T-helper 2 cell treated with Interferon-gamma antibody and Interleukin-4, amounts not matched to agents 5 μg/mL and 100 μg/mL, for 36 hours (primary cell): ENCODE measurements around the gene HAUS3.

Source experiments
- DNase-seq: peaks from one replicate; pipeline ENCODE4 v3.0.0; 2021; ENCODE audit warnings: low spot score
- H3K27ac Mint-ChIP-seq: one replicate; pipeline ENCODE4 v1.8.0; 2021; ENCODE audit warnings: mild to moderate bottlenecking, mixed read lengths
- H3K27me3 Mint-ChIP-seq: one replicate; pipeline ENCODE4 v1.8.0; 2021; ENCODE audit warnings: low read depth, mixed read lengths
- H3K36me3 Mint-ChIP-seq: one replicate; pipeline ENCODE4 v1.8.0; 2021; ENCODE audit warnings: low read depth, mixed read lengths
- H3K4me1 Mint-ChIP-seq: one replicate; pipeline ENCODE4 v1.8.0; 2021; ENCODE audit warnings: low read depth, mixed read lengths
- H3K4me3 Mint-ChIP-seq: one replicate; pipeline ENCODE4 v1.8.0; 2022; ENCODE audit warnings: mild to moderate bottlenecking, moderate library complexity, mixed read lengths
- H3K9me3 Mint-ChIP-seq: one replicate; pipeline ENCODE4 v1.8.0; 2021; ENCODE audit warnings: mixed read lengths

The HAUS3 gene, protein sequence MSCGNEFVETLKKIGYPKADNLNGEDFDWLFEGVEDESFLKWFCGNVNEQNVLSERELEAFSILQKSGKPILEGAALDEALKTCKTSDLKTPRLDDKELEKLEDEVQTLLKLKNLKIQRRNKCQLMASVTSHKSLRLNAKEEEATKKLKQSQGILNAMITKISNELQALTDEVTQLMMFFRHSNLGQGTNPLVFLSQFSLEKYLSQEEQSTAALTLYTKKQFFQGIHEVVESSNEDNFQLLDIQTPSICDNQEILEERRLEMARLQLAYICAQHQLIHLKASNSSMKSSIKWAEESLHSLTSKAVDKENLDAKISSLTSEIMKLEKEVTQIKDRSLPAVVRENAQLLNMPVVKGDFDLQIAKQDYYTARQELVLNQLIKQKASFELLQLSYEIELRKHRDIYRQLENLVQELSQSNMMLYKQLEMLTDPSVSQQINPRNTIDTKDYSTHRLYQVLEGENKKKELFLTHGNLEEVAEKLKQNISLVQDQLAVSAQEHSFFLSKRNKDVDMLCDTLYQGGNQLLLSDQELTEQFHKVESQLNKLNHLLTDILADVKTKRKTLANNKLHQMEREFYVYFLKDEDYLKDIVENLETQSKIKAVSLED

DNA sequence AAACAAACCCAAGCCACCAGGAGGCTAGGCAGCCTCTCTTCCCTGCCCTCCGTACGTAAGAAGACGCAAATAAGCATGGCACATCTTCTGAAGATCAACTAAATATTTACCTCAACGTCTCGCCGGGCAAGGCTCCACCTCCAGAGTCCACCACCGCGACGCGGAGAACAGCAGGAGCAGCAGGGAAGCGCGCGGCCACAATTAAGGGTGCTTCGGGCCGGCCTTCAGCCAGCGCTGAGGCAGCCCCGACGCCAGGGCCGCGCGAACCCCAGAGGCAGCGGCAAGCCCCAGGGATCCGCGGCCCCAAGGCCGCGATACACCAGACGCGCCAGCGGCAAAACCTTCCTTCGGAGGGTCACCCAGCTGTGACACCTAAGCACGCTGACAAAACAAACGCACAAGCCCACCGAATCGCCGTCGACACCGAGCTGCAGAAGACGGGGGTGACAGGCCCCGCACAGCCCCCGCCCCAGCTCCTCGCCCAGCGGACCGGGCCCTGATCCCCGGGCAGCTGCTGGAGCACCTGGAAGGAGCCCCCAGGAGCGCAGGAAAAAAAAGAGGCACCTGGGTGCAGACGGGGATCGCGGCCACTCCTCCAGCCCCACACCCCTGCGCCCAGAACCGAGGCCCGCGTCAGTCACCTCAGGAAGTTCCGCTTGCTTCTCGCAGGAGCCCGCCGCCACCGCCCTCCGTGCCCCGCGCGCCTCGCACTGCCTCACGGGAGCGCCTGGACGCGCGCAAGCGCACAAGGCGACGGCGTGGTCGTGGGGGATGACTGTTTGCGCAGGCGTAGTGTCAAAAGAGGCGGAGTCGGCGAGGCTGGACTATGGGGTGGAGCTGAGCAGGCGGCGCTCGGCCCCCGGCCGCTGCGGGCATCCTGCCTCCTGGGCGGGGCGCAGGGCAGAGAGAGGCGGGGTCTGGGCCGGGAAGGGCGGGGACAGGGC is at the start of gene HAUS3, which contains the start of gene POLN:
HAUS3 (minus strand) TSS at position 712 of the 944 bp plus-strand sequence. CDS start 1,175 bp downstream, outside the sequence.
POLN (minus strand) TSS at position 712 of the 944 bp plus-strand sequence. CDS start 12,890 bp downstream, outside the sequence.
- Mint-ChIP-seq H3K4me1 (peaks cover 49% of the 10 kb centered on the region), H3K4me3 (peak within 1 kb of the TSS; percentile 84), H3K27me3 (no peaks in the 10 kb centered on the region), H3K9me3 (no peaks in the 10 kb centered on the region), H3K36me3 (peaks cover 29% of the 10 kb centered on the region), H3K27ac (peak within 1 kb of the TSS; percentile 89)
- DNase-seq: peak; percentile 99

DNA sequence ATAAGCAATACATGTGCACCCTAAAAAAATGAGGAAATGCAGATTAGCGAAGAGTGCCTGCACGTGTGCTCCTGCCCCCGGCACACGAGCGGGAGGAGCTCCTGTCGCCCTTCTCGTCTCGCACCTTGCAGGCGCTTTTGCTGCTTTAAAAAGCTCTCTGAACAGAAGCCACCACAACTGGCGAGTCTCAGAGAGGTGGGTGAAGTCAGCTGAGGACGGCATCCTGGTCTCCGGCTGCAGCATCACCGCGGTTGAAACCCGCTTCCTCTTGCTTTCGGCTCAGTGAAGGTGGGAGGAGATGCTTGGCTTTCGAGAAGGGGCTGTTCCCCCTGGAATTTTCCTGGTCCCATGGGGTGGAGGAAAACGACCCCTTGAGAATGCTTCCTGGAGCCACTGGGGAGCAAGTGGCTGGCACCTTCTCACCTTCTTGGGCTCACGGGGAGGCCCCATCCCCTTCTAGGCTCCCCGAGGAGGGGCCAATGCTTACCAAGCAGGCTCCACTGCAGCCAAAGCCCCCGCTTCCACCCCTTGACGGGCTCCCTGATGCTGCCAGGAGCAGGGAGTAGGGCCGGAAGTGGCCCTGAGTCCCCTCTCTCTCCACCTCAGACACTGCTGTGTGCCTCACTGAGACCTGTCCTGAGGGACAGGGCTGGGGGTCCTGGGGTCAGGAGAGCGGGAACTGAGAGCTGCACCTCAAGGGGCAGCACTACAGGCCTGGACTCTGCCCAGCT is 49.2 kb upstream of the HAUS3 start:
- Mint-ChIP-seq H3K4me3 (peak overlapping the region; percentile 78), H3K4me1 (peaks cover 14% of the 10 kb centered on the region), H3K36me3 (peaks cover 4% of the 10 kb centered on the region), H3K27ac (peak overlapping the region; percentile 64), H3K27me3 (peaks cover 11% of the 10 kb centered on the region), H3K9me3 (no peaks in the 10 kb centered on the region)
- peak; percentile 41 for DNase-seq

DNA sequence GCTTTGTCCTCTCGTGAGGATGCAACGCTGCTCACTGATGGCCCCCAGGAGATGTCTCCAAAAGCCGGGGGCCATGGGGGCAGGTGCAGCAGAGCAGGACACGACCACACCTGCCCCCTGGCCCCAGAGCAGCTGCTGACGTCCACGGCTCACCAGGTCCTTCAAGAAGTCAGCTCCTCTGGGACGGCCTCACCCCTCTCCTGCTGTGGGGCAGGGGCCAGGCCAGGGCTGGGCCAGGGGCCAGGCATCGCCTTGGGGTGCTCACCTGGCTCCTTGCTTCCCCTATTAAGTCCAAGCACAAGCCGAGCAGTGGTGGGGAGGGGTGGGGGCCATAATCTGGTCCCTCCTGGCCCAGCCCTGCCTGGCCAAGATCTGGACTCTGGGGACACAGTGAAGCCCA is 48.6 kb upstream of the HAUS3 start:
- Mint-ChIP-seq H3K9me3 (no peaks in the 10 kb centered on the region), H3K27ac (peak overlapping the region; percentile 64)

DNA sequence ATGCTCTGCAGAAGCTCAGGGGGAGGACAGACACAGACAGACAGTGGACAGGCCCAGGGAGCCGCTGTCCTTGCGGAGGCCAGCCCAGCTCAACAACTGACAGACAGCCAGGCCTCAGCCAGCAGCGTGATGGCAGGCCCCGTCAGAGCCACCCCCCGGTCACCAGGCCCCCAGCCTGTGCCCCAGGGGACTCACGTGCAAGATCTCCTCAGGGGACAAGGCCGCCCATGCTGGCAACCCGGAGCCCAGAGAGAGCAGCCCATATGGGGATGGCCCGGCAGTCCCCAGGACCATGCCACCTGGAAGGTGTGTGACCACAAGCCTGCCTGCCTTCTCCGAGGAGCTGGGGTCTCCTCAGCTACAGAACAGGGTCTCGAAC is 48.0 kb upstream of the HAUS3 start:
- peaks cover 4% of the 10 kb centered on the region for H3K36me3 Mint-ChIP-seq
- H3K4me1 Mint-ChIP-seq: peaks cover 13% of the 10 kb centered on the region
- no peak overlapping the region for H3K27ac Mint-ChIP-seq
- H3K27me3 Mint-ChIP-seq: peaks cover 6% of the 10 kb centered on the region
- no peaks in the 10 kb centered on the region for H3K9me3 Mint-ChIP-seq
- no peak for DNase-seq
- peak overlapping the region; percentile 42 for H3K4me3 Mint-ChIP-seq

More for the DNA sequence above, 48.6 kb upstream of the HAUS3 start:
- no peak for DNase-seq
- H3K27me3 Mint-ChIP-seq: peaks cover 8% of the 10 kb centered on the region
- peaks cover 4% of the 10 kb centered on the region for H3K36me3 Mint-ChIP-seq
- H3K4me3 Mint-ChIP-seq: peak overlapping the region; percentile 78
- peaks cover 12% of the 10 kb centered on the region for H3K4me1 Mint-ChIP-seq

DNA sequence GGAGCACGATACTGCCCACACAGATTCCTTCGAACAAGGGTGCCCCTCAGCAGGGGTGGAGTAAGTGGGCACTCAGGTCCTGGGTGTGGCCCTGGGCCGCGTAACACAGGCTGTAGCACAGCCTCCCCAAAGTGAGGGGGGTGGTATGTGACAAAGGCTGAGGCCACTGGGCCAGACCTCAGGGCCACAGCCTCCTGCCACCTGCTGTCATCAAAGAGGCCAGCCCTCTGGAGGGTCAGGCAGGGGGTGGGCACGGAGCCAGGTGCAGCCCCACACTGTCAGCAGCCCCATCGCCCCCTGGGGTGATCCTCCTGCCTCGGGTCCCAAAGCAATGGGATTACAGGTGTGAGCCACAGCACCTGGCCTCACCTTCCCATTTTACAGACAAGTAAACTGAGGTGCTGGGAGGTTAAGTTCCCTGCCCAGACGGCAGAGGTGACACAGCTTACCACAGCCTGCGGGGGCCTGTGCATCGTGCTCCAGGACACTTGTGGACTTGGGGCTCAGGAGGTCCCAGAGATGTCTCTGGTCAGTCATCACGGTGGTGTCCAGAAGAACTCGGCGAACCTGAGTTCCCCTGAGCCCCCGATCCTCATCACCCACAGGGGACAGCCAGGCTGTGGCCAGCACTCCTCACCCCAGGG is 47.5 kb upstream of the HAUS3 start:
- peaks cover 13% of the 10 kb centered on the region for H3K4me1 Mint-ChIP-seq
- H3K27me3 Mint-ChIP-seq: peaks cover 6% of the 10 kb centered on the region
- H3K27ac Mint-ChIP-seq: no peak overlapping the region
- DNase-seq: no peak
- H3K36me3 Mint-ChIP-seq: peaks cover 4% of the 10 kb centered on the region
- no peaks in the 10 kb centered on the region for H3K9me3 Mint-ChIP-seq
- H3K4me3 Mint-ChIP-seq: peak overlapping the region; percentile 42

DNA sequence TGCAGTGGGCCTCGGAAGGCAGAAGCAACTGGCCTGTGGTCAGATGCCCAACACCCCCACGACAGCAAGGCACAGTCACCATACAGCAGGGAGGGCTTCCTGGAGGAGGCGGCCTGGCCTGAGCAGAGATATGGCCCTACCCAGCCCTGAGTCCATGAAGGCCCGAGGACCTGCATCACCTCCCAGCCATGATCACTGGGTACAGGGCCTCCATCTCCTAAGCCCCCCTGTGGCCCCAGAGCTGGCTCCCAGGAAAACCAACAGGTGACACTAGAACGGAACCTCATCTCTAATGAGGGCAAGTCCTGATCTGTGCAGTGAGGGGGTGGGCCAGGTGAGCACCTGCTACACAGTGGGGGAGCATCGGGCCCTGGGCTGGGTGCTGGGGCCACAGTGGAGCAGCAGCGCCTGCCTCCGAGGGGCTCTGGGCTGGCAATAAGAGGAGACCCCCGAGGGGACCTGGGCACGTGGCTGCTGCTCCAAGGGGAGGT is 46.2 kb upstream of the HAUS3 start:
- H3K27ac Mint-ChIP-seq: no peak overlapping the region
- no peak for DNase-seq
- peaks cover 16% of the 10 kb centered on the region for H3K4me1 Mint-ChIP-seq
- H3K4me3 Mint-ChIP-seq: no peak overlapping the region
- peaks cover 6% of the 10 kb centered on the region for H3K27me3 Mint-ChIP-seq
- H3K9me3 Mint-ChIP-seq: no peaks in the 10 kb centered on the region
- H3K36me3 Mint-ChIP-seq: peaks cover 4% of the 10 kb centered on the region

DNA sequence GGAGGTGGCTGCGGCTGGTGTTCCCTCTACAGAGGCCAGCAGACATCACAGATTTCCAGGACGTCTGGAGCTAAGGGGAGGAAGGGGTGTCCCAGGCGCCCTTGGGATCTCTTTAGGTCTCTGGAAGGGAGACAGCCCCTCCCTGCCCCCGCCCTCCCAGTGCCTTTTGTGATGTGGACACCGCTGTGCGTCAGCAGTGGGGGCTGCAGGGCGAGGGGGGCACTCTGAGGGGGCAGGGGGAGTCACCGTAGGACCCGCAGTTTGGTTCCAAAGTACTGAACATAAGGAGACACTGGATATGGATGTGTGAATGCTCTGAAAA is 45.6 kb upstream of the HAUS3 start:
- H3K27me3 Mint-ChIP-seq: peaks cover 3% of the 10 kb centered on the region
- no peak overlapping the region for H3K4me3 Mint-ChIP-seq
- H3K27ac Mint-ChIP-seq: no peak overlapping the region
- no peaks in the 10 kb centered on the region for H3K9me3 Mint-ChIP-seq
- peaks cover 19% of the 10 kb centered on the region for H3K4me1 Mint-ChIP-seq
- no peak for DNase-seq
- H3K36me3 Mint-ChIP-seq: peaks cover 4% of the 10 kb centered on the region

DNA sequence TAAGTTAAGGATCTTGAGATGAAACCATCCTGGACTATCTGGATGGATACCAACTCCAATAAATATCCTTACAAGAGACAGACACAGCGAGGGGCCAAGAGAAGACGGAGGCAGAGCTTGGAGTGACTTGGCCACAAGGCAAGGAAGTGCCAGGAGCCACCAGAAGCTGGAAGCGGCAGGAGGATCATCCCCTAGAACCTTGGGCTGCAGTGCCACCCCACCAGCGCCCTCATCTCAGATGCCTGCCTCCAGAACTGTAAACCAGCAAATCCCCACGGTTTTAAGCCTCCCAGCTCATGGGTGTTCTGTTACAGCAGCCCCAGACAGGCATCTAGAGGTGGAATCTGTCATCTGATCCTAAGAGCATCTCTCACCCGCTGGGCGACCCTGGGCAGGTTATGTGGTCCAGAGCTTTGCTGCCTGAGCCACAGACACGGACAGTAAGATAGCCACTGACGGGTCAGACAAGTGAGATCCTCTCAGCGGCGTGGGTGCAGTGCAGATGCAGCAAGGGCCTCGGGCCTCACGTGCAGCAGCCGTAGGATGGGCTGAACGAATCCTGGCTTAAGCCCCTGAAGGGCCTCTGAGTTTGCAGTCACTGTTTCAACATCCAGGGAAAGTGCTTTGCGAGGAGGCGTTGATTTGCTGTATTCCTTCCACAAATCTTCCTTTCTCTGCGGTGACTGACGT is 45.1 kb upstream of the HAUS3 start:
- DNase-seq: no peak
- peaks cover 4% of the 10 kb centered on the region for H3K36me3 Mint-ChIP-seq
- peaks cover 2% of the 10 kb centered on the region for H3K27me3 Mint-ChIP-seq
- peaks cover 25% of the 10 kb centered on the region for H3K4me1 Mint-ChIP-seq
- H3K27ac Mint-ChIP-seq: no peak overlapping the region
- H3K4me3 Mint-ChIP-seq: no peak overlapping the region
- H3K9me3 Mint-ChIP-seq: no peaks in the 10 kb centered on the region

DNA sequence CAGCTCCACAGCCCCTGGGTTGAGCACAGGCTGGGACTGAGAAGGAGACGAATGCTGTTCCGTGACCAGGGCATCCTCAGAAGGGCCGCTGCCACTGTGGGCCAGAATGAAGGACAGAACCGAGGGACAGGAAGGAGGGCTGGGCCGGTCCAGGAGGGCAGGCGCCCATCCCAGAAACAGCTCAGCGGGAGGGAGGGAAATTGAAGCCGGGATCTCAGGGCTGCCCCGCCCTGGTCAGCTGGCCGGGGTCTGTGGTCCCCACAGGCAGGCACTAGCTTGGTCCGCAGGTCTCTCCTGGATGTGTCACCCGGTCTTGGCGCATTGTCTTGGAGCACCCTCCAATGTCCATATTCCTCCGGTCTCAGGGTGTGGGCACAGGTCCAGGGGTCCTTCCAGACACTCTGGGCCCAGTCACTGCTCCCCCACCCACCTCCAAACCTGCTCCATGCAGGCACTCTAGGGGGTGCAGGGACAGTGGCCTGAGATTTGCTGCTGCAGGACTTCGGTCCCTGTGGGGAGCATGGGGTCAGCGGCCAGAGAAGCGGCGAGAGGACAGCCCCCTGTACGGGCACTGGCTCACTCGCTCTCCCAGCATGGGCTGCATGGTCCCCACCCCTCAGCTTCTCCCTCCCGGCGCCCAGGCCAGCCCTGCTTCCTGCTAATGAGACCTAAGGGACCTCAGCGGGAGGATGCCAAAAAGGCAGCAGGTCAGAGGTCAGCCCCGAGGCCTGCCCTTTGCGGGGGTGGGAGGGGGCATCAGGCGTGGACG is 43.9 kb upstream of the HAUS3 start:
- Mint-ChIP-seq H3K4me3 (no peak overlapping the region), H3K9me3 (no peaks in the 10 kb centered on the region), H3K27me3 (no peaks in the 10 kb centered on the region), H3K27ac (no peak overlapping the region), H3K36me3 (peaks cover 2% of the 10 kb centered on the region), H3K4me1 (peaks cover 30% of the 10 kb centered on the region)
- DNase-seq: no peak

DNA sequence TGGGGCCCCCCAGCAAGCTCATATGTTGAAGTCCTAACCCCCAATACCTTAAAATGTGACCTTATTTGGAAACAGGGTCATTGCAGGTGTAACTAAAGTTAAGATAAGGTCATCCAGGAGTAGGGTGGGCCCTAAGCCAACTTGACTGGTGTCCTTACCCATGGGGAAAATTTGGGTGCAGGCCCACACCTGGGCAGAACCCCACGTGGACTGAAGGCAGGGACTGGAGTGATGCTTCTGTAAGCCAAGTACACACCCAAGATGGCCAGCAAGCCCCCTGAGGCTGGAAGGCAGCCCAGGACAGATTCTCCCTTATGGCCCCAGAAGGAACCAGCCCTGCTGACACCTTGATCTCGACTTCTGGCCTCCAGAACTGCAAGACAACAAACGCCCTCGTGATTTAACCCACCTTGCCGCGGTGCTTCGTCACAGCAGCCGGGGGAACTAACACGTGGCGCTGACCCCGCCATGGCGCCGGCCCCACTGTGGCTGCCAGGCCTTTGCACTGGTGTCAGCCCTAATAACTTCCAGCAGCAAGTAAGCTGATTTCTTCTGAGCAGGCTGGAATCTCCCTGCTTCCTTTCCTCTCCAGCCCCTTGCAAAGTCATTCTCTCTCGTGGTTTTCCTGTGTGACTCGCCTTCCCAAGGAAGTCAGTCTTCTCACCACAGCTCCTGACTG is 43.2 kb upstream of the HAUS3 start:
- H3K27ac Mint-ChIP-seq: no peak overlapping the region
- H3K4me3 Mint-ChIP-seq: no peak overlapping the region
- H3K9me3 Mint-ChIP-seq: no peaks in the 10 kb centered on the region
- no peak for DNase-seq
- peaks cover 2% of the 10 kb centered on the region for H3K36me3 Mint-ChIP-seq
- H3K27me3 Mint-ChIP-seq: no peaks in the 10 kb centered on the region
- H3K4me1 Mint-ChIP-seq: peaks cover 27% of the 10 kb centered on the region

DNA sequence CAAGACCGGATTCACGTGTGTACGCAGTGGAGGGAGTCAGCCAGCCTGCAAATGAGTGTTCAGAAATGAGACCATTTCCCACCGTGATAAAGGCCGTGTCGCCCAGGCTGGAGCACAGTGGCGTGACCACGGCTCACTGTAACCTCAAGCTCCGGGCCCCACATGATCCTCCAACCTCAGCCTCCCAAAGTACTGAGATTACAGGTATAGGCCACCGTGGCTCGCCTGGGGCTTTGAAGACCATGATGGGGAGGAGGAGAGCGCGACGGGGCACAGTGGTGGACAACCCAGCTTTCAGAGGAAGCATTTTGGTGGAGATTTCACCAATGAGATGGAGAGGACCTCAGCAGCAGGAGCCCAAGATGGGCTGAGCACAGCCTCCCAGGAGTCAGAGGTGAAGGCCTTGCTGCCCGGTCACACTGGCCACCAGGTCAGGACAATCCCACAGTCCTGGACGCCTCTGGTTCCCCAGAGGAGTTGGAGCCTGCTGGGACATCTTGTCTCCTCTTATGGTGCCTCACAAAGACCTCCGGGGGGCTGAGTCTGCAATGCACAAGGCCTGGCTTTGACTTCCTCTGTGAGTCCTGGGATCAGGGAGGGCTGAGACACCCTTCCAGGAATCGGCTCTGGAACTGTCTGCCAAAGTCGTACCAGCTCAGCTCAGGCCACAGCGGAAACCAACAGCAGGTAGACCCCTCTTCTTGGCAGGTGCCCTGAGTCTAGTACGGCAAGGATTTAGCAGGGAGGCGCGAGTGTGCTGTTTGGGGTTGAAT is 42.4 kb upstream of the HAUS3 start:
- DNase-seq: no peak
- H3K27me3 Mint-ChIP-seq: no peaks in the 10 kb centered on the region
- no peak overlapping the region for H3K4me3 Mint-ChIP-seq
- H3K36me3 Mint-ChIP-seq: peaks cover 2% of the 10 kb centered on the region
- no peak overlapping the region for H3K27ac Mint-ChIP-seq
- no peaks in the 10 kb centered on the region for H3K9me3 Mint-ChIP-seq
- H3K4me1 Mint-ChIP-seq: peaks cover 29% of the 10 kb centered on the region
